AG10803 (cell line): ENCODE measurements around the gene NANS.
"Not testable (repeated sequence)": the region's sequence is repeated elsewhere in the genome, so short reads cannot be mapped to it uniquely, and the experiment has no call there.

Source experiments
- DNase-seq: peaks from one replicate; pipeline ENCODE4 v3.0.0; 2010; ENCODE audit warnings: low read depth
- H3K4me3 ChIP-seq: 2 replicates; pipeline ENCODE4 v1.5.1; 2011; ENCODE audit warnings: mild to moderate bottlenecking, low read length, control low read depth
- TF ChIP-seq, protein P1 (sequence below): conservative IDR thresholded peaks from 2 replicates; pipeline ENCODE4 v1.5.1; 2011; ENCODE audit warnings: mild to moderate bottlenecking, low read length, control low read depth, inconsistent platforms

Gene NANS

DNA sequence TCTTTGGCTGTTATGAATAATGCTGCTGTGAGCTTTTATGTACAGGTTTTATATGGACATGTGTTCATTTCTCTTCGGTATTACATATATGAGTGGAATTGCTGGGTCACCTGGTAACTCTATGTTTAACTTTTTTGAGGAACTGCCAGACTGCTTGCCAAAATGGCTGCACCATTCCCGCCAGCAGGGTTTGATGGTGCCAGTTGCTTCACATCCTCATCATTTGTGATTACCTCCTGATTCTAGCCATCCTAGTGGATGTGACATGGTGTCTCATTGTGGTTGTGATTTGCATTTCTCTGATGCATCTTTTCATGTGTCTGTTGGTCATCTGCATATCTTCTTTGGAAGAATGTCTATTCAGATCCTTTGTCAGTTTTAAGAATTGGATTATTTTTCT is 10.7 kb downstream of the NANS start:
- TF ChIP-seq, protein P1, sequence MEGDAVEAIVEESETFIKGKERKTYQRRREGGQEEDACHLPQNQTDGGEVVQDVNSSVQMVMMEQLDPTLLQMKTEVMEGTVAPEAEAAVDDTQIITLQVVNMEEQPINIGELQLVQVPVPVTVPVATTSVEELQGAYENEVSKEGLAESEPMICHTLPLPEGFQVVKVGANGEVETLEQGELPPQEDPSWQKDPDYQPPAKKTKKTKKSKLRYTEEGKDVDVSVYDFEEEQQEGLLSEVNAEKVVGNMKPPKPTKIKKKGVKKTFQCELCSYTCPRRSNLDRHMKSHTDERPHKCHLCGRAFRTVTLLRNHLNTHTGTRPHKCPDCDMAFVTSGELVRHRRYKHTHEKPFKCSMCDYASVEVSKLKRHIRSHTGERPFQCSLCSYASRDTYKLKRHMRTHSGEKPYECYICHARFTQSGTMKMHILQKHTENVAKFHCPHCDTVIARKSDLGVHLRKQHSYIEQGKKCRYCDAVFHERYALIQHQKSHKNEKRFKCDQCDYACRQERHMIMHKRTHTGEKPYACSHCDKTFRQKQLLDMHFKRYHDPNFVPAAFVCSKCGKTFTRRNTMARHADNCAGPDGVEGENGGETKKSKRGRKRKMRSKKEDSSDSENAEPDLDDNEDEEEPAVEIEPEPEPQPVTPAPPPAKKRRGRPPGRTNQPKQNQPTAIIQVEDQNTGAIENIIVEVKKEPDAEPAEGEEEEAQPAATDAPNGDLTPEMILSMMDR: no peak
- DNase-seq: no peak
- no peak overlapping the region for H3K4me3 ChIP-seq

DNA sequence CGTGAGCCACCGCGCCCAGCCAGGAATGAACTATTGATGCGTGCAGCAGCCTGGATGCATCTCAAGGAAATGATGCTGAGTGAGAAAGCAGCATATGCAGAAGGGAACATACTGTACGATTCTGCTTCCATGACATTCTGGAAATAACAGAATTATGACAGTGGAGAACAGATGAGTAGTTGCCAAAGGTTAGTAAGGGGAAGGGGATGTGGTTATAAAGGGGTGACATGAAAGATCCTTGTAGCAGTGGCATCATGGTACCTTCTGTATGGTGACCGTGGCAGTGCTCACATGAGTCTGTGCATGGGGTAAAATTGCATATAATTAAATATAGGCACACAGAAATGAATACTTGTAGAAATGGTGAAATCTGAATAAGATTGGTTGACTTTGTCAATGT is 13.0 kb downstream of the NANS start:
- no peak for DNase-seq
- H3K4me3 ChIP-seq: no peak overlapping the region
- TF ChIP-seq, protein P1: no peak

DNA sequence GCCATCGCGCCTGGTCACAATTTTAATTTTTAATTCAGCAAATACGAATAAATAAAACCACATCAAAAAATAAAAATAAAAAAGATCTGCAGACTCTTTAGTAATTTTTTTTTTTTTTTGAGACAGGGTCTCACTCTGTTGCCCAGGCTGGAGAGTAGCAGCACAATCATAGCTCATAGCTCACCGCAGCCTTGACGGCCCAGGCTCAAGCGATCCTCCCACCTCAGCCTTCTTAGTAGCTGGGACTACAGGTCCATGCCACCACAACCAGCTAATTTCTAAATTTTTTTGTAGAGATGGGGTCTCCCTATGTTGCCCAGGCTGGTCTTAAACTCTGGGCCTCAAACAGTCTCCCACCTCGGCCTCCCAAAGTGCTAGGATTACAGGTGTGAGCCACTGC is 14.2 kb downstream of the NANS start:
- DNase-seq: no peak
- TF ChIP-seq, protein P1: no peak
- H3K4me3 ChIP-seq: no peak overlapping the region

DNA sequence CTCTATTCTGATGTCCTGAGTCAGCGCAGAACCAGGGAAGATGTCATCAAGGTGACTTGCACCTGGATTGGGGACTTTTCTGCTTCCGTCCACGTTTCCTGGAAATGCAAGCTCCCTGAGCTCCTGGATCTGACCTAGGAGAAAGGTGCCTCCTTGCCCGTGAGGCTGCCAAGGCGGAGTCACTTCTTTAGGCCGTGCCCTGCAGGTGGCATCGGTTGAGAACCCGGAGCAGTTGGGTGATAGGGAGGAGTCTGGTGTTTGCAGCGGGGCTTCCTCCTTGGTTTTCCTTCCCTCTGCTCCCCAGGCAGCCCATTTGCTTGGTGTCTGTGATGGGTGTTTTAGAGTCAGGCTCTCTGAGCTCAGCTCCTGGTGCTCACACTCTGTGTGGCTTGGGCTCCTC is 15.2 kb downstream of the NANS start:
- TF ChIP-seq, protein P1: no peak
- DNase-seq: no peak
- H3K4me3 ChIP-seq: no peak overlapping the region

DNA sequence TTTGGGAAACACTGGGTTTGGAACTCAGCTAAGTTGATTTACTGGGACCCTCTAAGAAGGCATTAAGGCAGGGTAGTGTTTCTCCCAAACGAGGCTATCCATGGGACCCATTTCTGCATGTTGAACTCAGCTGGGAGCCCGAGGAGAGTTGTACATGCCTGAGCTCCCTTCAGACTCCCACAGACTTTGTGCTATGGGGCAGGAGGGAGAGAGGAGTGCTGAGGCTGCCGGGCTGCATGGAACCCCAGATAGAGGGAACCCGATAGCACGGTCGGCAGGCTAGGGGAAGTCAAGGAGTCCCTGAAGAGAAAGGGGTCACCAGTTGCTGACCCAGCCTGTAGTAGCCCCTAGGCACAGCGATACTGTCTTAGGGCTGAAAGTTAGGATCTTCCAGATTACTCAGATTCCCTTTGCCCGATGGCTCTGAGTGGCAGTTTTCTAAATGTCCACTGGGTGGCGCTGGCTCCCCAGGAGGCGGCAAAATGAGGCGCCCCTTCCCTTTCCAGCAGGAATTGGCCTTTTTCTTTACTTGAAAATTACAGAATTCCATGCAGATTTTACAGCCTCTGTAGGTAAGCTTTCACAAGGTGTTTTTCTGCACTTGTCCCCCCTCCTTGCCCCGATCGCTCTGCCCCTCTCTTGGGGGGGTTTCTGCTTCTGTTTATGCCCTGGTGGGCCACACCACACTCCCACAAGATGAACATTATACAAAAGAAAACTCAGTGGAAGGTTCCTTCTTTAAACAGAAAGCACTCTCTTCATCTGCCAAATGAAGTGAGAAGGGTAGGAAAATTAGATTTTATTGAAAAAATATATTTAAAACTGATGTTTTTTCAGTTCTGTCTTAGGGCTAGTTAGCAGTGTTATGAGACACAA is 17.8 kb downstream of the NANS start:
- DNase-seq: peak; percentile 48
- H3K4me3 ChIP-seq: no peak overlapping the region
- TF ChIP-seq, protein P1: peak; percentile 93

DNA sequence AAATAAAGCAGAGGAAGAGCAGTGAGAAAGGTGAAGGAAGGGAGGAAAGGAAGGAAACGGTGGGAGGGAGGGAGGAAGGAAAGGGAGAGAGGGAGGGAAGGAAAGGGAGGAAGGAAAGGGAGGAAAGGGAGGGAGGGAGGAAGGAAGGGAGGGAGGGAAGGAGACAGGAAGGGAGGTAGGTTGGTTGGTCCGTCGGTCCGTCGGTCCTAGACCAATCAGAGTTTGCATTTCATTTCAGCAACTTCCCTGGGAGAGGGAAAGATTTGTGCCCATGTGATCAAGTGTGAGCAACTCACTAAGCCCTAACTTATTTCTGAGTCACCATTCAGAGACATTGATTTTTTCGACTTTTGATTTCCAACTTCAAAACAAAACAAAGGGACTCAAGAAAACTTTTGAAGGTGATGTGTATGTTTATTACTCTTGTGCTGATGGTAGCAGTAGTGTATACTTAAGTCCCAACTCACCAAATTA is 18.8 kb downstream of the NANS start:
- peak; percentile 81 for DNase-seq

DNA sequence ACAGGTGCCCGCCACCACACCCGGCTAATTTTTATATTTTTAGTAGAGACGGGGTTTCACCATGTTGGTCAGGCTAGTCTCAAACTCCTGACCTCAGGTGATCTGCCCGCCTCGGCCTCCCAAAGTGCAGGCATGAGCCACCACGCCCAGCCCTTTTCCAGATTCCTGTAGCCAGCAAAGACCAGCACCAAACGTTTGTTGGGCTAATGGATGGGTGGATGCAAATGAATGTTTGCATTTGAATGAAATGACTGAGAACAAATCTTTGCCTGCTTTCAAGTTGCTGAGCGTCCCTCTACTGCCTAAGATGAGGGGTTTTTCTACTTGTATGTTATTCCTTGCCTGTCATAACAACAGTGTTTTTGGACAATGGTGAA is 20.0 kb downstream of the NANS start:
- DNase-seq, H3K4me3 ChIP-seq: not testable (repeated sequence)

More for the DNA sequence above, 18.8 kb downstream of the NANS start:
- TF ChIP-seq, protein P1: no peak
- no peak overlapping the region for H3K4me3 ChIP-seq
